ENCODE measurements around the gene RPS6KL1. TPM values are rescaled to one million over a fixed set of nuclear protein-coding genes. Genes with fewer than 3 reads are reported as not detected.

Gene RPS6KL1
- polyA plus RNA-seq, 3 donors from 2014 or later, result 0.34 to 1.3 TPM; not detected in 1

- DNase-seq, result no peak
- Mint-ChIP-seq H3K4me1 (peaks cover 0 to 5% of the 10 kb centered on the region in 2 donors), H3K36me3 (no peaks in the 10 kb centered on the region), H3K9me3 (peaks cover 0 to 3% (median 0%) of the 10 kb centered on the region in 6 donors), H3K27ac (no peak overlapping the region), H3K27me3 (ENCODE audit: low read depth in 3 of 3) (peaks cover 2 to 7% (median 6%) of the 10 kb centered on the region in 3 donors), H3K4me3 (no peak overlapping the region)
Measured at GRCh38 chr14:74920281-74920680, 2.8 kb downstream of the RPS6KL1 start.

- no peak overlapping the region for H3K27ac Mint-ChIP-seq
- H3K4me3 Mint-ChIP-seq, result no peak overlapping the region
- H3K9me3 Mint-ChIP-seq, result peaks cover 0 to 3% (median 0%) of the 10 kb centered on the region in 6 donors
- H3K36me3 Mint-ChIP-seq, result no peaks in the 10 kb centered on the region
- peaks cover 0 to 6% (median 3%) of the 10 kb centered on the region in 3 donors for H3K27me3 Mint-ChIP-seq (ENCODE audit: low read depth in 3 of 3)
- H3K4me1 Mint-ChIP-seq, result peaks cover 0 to 5% of the 10 kb centered on the region in 2 donors
- no peak for DNase-seq
Measured at GRCh38 chr14:74919421-74920165, 3.5 kb downstream of the RPS6KL1 start.

- Mint-ChIP-seq H3K4me1 (peaks cover 0 to 1% of the 10 kb centered on the region in 2 donors), H3K27ac (no peak overlapping the region), H3K27me3 (ENCODE audit: low read depth in 3 of 3) (peaks cover 0 to under 1% (median 0%) of the 10 kb centered on the region in 3 donors), H3K4me3 (no peak overlapping the region), H3K9me3 (peaks cover 0 to 3% (median 0%) of the 10 kb centered on the region in 6 donors), H3K36me3 (no peaks in the 10 kb centered on the region)
- DNase-seq, result no peak
Measured at GRCh38 chr14:74918380-74918779, 4.7 kb downstream of the RPS6KL1 start.

- Mint-ChIP-seq H3K4me3 (no peak overlapping the region), H3K27ac (no peak overlapping the region), H3K36me3 (no peaks in the 10 kb centered on the region), H3K4me1 (no peaks in the 10 kb centered on the region), H3K27me3 (ENCODE audit: low read depth in 3 of 3) (no peaks in the 10 kb centered on the region), H3K9me3 (peaks cover 0 to 3% (median 0%) of the 10 kb centered on the region in 6 donors)
- DNase-seq, result no peak
Measured at GRCh38 chr14:74917646-74918081, 5.4 kb downstream of the RPS6KL1 start.

- Mint-ChIP-seq H3K27ac (no peak overlapping the region), H3K4me1 (no peaks in the 10 kb centered on the region), H3K36me3 (no peaks in the 10 kb centered on the region), H3K4me3 (no peak overlapping the region), H3K9me3 (peaks cover 0 to 3% (median 0%) of the 10 kb centered on the region in 6 donors), H3K27me3 (ENCODE audit: low read depth in 3 of 3) (no peaks in the 10 kb centered on the region)
- no peak for DNase-seq
Measured at GRCh38 chr14:74917178-74917543, 5.9 kb downstream of the RPS6KL1 start.

GRCh38 chr14:74915826-74916225 lies 7.2 kb downstream of the RPS6KL1 start:
- Mint-ChIP-seq H3K9me3 (peaks cover 0 to 3% (median 0%) of the 10 kb centered on the region in 6 donors), H3K36me3 (no peaks in the 10 kb centered on the region), H3K27me3 (ENCODE audit: low read depth in 3 of 3) (no peaks in the 10 kb centered on the region), H3K4me1 (no peaks in the 10 kb centered on the region), H3K27ac (no peak overlapping the region), H3K4me3 (no peak overlapping the region)
- no peak for DNase-seq

GRCh38 chr14:74915426-74915825 lies 7.6 kb downstream of the RPS6KL1 start:
- Mint-ChIP-seq H3K27ac (no peak overlapping the region), H3K27me3 (ENCODE audit: low read depth in 3 of 3) (no peaks in the 10 kb centered on the region)

GRCh38 chr14:74913986-74914573 lies 9.0 kb downstream of the RPS6KL1 start:
- H3K27me3 Mint-ChIP-seq (ENCODE audit: low read depth in 3 of 3), result peaks cover 0 to 1% (median 0%) of the 10 kb centered on the region in 3 donors
- DNase-seq, result peak in 2 of 3 donors; percentile 8 to 10
- H3K36me3 Mint-ChIP-seq, result no peaks in the 10 kb centered on the region
- no peak overlapping the region for H3K27ac Mint-ChIP-seq
- no peaks in the 10 kb centered on the region for H3K9me3 Mint-ChIP-seq
- no peak overlapping the region for H3K4me3 Mint-ChIP-seq
- no peaks in the 10 kb centered on the region for H3K4me1 Mint-ChIP-seq

More at GRCh38 chr14:74915426-74915825, 7.6 kb downstream of the RPS6KL1 start:
- Mint-ChIP-seq H3K36me3 (no peaks in the 10 kb centered on the region), H3K4me1 (no peaks in the 10 kb centered on the region), H3K4me3 (no peak overlapping the region), H3K9me3 (peaks cover 0 to 3% (median 0%) of the 10 kb centered on the region in 6 donors)
- DNase-seq, result no peak

- Mint-ChIP-seq H3K36me3 (no peaks in the 10 kb centered on the region), H3K27ac (no peak overlapping the region), H3K27me3 (ENCODE audit: low read depth in 3 of 3) (peaks cover 0 to 1% (median 0%) of the 10 kb centered on the region in 3 donors), H3K4me1 (no peaks in the 10 kb centered on the region), H3K4me3 (no peak overlapping the region), H3K9me3 (no peaks in the 10 kb centered on the region)
- DNase-seq, result no peak
Measured at GRCh38 chr14:74913393-74913910, 9.6 kb downstream of the RPS6KL1 start.

- Mint-ChIP-seq H3K36me3 (no peaks in the 10 kb centered on the region), H3K27me3 (ENCODE audit: low read depth in 3 of 3) (peaks cover 0 to 1% (median 0%) of the 10 kb centered on the region in 3 donors), H3K9me3 (no peaks in the 10 kb centered on the region), H3K4me3 (no peak overlapping the region), H3K27ac (no peak overlapping the region), H3K4me1 (no peaks in the 10 kb centered on the region)
- no peak for DNase-seq
Measured at GRCh38 chr14:74912801-74913200, 10.3 kb downstream of the RPS6KL1 start.

- no peaks in the 10 kb centered on the region for H3K9me3 Mint-ChIP-seq
- H3K36me3 Mint-ChIP-seq, result no peaks in the 10 kb centered on the region
- no peak for DNase-seq
- H3K4me3 Mint-ChIP-seq, result no peak overlapping the region
- peaks cover 0 to 1% (median 0%) of the 10 kb centered on the region in 3 donors for H3K27me3 Mint-ChIP-seq (ENCODE audit: low read depth in 3 of 3)
- no peak overlapping the region for H3K27ac Mint-ChIP-seq
- H3K4me1 Mint-ChIP-seq, result peaks cover 3 to 6% of the 10 kb centered on the region in 2 donors
Measured at GRCh38 chr14:74912111-74912510, 10.9 kb downstream of the RPS6KL1 start.

GRCh38 chr14:74911704-74912103 lies 11.4 kb downstream of the RPS6KL1 start:
- Mint-ChIP-seq H3K27me3 (ENCODE audit: low read depth in 3 of 3) (peaks cover 0 to 1% (median 0%) of the 10 kb centered on the region in 3 donors), H3K27ac (no peak overlapping the region)

GRCh38 chr14:74911221-74911620 lies 11.8 kb downstream of the RPS6KL1 start:
- H3K36me3 Mint-ChIP-seq, result no peaks in the 10 kb centered on the region
- peaks cover 4 to 8% of the 10 kb centered on the region in 2 donors for H3K4me1 Mint-ChIP-seq
- DNase-seq, result no peak
- H3K27me3 Mint-ChIP-seq (ENCODE audit: low read depth in 3 of 3), result peaks cover 0 to 1% (median 0%) of the 10 kb centered on the region in 3 donors
- H3K4me3 Mint-ChIP-seq, result no peak overlapping the region
- no peak overlapping the region for H3K27ac Mint-ChIP-seq
- no peaks in the 10 kb centered on the region for H3K9me3 Mint-ChIP-seq

More at GRCh38 chr14:74911704-74912103, 11.4 kb downstream of the RPS6KL1 start:
- Mint-ChIP-seq H3K36me3 (no peaks in the 10 kb centered on the region), H3K4me3 (no peak overlapping the region), H3K9me3 (no peaks in the 10 kb centered on the region), H3K4me1 (peaks cover 4 to 8% of the 10 kb centered on the region in 2 donors)
- DNase-seq, result no peak

GRCh38 chr14:74910556-74910955 lies 12.5 kb downstream of the RPS6KL1 start:
- no peak for DNase-seq
- Mint-ChIP-seq H3K27ac (peak overlapping the region in 1 of 6 donors; percentile 4), H3K4me3 (no peak overlapping the region), H3K9me3 (no peaks in the 10 kb centered on the region), H3K36me3 (no peaks in the 10 kb centered on the region), H3K27me3 (ENCODE audit: low read depth in 3 of 3) (peaks cover 0 to 1% (median 0%) of the 10 kb centered on the region in 3 donors), H3K4me1 (peaks cover 6 to 12% of the 10 kb centered on the region in 2 donors)
